Activated CD4-positive, alpha-beta T cell treated with anti-CD3 and anti-CD28 coated beads, Interleukin-2, amount 10 ng/mL, durations not matched to agents 7 days and 5 days (primary cell): Measurements from ENCODE around the gene NSG1. TPM values are rescaled to one million over a fixed set of nuclear protein-coding genes. Genes with fewer than 3 reads are reported as not detected.
"Not testable (repeated sequence)": the region's sequence is repeated elsewhere in the genome, so short reads cannot be mapped to it uniquely, and the experiment has no call there.

Experiments
- CTCF ChIA-PET: fragments of 350-600 bp; sonication (Branson Sonifier 250); formaldehyde crosslinking; loops from one replicate; lab custom pipeline; 2021; ENCODE audit warnings: antibody characterized with exemption; lab: Charles Lee
- POLR2A ChIA-PET: fragments of 350-600 bp; sonication (Branson Sonifier 250); formaldehyde crosslinking; loops from one replicate; lab custom pipeline; 2021; ENCODE audit warnings: antibody characterized with exemption; lab: Charles Lee
- DNase-seq: peaks from one replicate; pipeline ENCODE4 v3.0.0-alpha.2; 2020
- H3K27ac Mint-ChIP-seq: one replicate; pipeline ENCODE4 v1.8.0; 2021; ENCODE audit warnings: mild to moderate bottlenecking, moderate library complexity, mixed read lengths
- H3K27me3 Mint-ChIP-seq: one replicate; pipeline ENCODE4 v1.8.0; 2021; ENCODE audit warnings: mixed read lengths
- H3K36me3 Mint-ChIP-seq: one replicate; pipeline ENCODE4 v1.8.0; 2021; ENCODE audit warnings: low read depth, mixed read lengths
- H3K4me1 Mint-ChIP-seq: one replicate; pipeline ENCODE4 v1.8.0; 2021; ENCODE audit warnings: mixed read lengths
- H3K4me3 Mint-ChIP-seq: one replicate; pipeline ENCODE4 v1.8.0; 2021; ENCODE audit warnings: mild to moderate bottlenecking, moderate library complexity, mixed read lengths
- H3K9me3 Mint-ChIP-seq: one replicate; pipeline ENCODE4 v1.8.0; 2021; ENCODE audit warnings: mixed read lengths
- total RNA-seq, 2 experiments: library from RNA; stranded (reverse); gene quantifications; one replicate each; pipeline ENCODE4 v1.2.3, GENCODE V29; 2021

The NSG1 gene
- total RNA-seq, 2 experiments from 2014 or later: 11.0 to 11.9 TPM

GRCh38 chr4:4465238-4465637 lies 78.3 kb downstream of the NSG1 start:
- Mint-ChIP-seq H3K4me1 (peaks cover 13% of the 10 kb centered on the region), H3K36me3 (peaks cover 34% of the 10 kb centered on the region)
- H3K27me3 Mint-ChIP-seq, H3K27ac Mint-ChIP-seq, DNase-seq, H3K4me3 Mint-ChIP-seq, H3K9me3 Mint-ChIP-seq, POLR2A ChIA-PET: not testable (repeated sequence)
- CTCF ChIA-PET: interaction anchor here (0.6 to 1.1 kb wide), 2 partner anchors 31 to 78 kb away, joined by 3 to 6 read pairs; no protein-coding TSS in a partner anchor

Other genes with a start within 250 kb of the NSG1 start
- not detected for gene OTOP1, start 160.2 kb upstream of the NSG1 start, total RNA-seq
- gene TMEM128, start 138.9 kb upstream of the NSG1 start, total RNA-seq: 10 to 100 TPM; 17.7 to 17.8 TPM
- 10 to 100 TPM; 25.9 to 28.1 TPM for gene LYAR, start 96.9 kb upstream of the NSG1 start, total RNA-seq
- 1 to 10 TPM; 7.9 to 8.3 TPM for gene ZBTB49, start 96.9 kb upstream of the NSG1 start, total RNA-seq
- gene STX18, start 154.9 kb downstream of the NSG1 start, total RNA-seq: 10 to 100 TPM; 25.8 to 27.9 TPM